ENCODE measurements around the gene AP4E1.
"Not testable (repeated sequence)": the region's sequence is repeated elsewhere in the genome, so short reads cannot be mapped to it uniquely, and the experiment has no call there.

The AP4E1 gene

DNA sequence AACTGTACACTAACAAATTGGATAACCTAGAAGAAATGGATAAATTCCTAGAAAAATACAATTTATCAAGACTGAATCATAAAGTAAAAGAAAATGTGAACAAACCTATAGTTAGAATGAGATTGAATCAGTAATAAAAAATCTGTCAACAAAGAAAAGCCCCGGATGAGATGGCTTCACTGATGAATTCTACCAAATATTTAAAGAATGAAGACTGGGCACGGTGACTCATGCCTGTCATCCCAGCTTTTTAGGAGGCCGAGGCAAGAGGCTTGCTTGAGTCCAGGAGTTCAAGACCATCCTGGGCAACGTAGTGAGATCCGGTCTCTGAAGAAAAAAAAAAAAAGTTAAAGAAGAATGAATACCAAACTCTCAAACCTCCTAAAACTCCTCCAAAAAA lies 17.7 kb upstream of the AP4E1 start:
- DNase-seq, result no peak

DNA sequence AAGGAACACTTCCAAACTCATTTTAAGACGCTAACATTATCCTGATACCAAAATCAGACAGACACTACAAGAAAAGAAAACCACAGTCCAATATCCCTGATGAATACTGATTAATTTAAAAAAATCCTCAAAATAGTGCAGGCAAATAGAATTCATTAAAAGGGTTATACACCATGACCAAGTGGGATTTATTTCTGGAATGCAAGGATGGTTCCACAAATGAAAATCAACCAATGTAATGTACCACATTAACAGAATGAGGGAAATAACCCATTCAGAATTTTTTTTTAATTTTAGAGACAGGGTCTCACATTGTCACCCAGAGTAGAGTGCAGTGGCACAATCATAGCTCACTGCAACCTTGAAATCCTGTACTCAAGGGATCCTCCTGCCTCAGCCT lies 17.3 kb upstream of the AP4E1 start:
- DNase-seq, result no peak

DNA sequence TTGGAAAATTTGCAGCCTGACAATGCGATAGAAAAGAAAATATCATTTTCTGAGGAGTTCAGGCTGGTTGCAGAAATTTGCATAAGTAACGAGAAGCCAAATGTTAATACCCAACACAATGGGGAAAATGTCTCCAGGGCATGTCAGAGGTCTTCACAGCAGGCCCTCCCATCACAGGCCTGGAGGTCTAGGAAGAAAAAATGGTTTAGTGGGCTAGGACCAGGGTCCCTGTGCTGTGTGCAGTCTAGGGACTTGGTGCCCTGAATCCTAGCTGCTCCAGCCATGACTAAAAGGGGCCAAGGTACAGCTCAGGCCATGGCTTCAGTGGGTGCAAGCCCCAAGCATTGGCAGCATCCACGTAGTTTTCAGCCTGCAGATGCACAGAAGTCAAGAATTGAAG lies 14.5 kb upstream of the AP4E1 start:
- no peak for DNase-seq

DNA sequence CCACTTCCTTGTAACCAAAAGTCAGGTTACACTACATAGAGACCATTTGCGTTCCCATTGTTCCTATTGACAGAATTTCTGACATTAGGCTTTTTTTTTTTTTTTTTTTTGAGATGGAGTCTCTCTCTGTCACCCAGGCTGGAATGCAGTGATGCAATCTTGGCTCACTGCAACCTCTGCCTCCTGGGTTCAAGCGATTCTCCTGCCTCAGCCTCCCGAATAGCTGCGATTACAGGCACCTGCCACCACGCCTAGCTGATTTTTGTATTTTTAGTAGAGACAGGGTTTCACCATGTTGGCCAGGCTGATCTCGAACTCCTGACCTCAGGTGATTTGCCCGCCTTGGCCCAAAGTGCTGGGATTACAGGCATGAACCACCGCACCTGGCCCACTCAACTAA lies 7.1 kb upstream of the AP4E1 start:
- not testable (repeated sequence) for DNase-seq

DNA sequence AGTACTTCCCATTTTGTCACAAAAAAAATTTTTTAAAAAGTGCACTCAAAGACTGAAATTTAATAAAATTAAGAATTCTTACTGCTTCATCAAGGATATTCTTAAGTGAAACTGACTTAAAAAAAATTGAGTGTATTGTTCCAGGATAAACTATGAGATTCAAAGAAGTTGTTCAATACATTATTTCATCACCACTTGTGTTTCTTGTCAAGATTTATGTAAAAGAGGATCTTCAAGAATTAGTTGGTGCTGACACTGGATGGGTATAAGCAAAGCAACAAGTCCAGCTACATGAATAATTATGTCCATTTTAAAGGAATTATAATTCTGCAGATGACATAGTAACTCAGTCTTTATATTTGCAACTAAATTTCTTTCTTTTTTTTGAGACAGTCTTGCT lies 4.3 kb upstream of the AP4E1 start:
- DNase-seq, result no peak

DNA sequence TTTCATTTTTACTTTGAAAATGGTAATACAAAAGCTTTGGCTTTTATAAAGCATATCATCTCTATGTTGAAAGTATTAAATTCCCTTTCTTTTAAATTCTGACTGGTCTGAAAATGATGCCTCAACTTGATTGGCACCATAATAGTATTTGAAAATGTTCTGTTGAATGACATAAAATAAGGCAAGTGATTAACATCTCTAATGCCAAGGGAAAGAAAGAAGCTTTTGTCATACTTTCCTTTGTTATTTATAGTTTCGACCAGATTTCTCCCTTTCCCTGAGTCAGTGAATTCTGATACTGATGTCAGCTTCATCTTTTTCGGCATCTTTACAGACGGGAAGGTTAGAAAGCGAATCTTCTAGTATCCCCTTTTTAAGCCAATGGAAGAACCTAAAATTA lies 3.4 kb upstream of the AP4E1 start:
- DNase-seq, result no peak

DNA sequence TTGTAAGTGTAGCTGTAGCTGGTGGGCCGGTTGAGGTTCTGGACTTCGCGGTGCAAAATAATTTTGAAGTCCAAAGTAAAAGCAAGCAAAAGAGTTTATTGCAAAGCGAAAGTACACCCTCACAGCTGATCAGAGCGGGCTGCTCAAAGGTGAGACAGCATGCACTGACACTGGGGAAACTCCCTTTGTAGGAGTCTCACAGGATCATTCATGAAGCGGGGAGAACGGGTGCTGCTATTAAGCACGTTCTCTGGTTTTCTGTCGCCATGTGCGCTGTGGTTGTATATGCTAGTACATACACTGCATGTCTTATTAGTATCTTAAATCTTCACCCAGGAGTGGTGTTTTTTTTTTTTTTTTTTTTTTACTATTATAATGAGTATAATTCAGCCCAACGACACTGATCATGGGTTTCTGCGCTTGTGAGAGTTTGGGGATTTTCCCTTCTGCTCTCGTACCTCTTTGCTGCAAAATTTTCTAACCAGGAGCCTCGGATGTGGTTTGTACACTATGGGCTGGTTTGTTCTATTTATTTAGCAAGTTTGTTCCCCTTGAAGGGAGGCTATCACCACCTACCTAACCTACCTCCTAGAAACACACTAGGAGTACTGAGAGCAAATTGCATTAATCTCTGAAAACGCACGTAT lies 1.4 kb upstream of the AP4E1 start:
- no peak for DNase-seq

DNA sequence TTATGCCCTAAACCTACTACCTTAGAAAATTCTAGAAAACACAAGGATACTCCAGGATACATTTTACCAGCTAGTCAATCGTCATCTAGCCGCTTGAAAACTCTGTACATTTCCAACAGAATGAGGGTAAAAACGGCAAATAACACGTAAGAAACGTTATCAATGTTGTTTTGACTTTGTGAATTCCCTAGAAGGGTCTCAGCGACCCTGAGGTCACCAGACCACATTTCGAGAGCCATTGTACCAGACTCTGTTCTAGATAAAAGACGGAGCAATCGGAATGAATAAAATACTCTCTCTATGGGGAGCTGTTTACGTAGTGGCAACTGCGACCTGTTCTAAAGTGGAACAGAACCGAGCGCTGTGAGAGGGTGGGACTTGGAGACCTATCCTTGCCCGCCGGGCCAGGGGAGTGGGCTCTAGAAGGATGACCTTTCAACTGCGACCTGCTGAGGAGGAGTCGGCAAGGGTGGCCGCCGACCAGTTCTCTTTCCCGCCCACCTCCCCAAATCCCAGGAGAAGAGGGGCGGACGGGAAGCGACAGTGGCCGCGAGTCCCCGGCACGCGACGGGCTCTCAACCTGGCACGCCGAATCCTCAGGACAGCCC lies 778 bp upstream of the AP4E1 start:
- peak; percentile 22 for DNase-seq

DNA sequence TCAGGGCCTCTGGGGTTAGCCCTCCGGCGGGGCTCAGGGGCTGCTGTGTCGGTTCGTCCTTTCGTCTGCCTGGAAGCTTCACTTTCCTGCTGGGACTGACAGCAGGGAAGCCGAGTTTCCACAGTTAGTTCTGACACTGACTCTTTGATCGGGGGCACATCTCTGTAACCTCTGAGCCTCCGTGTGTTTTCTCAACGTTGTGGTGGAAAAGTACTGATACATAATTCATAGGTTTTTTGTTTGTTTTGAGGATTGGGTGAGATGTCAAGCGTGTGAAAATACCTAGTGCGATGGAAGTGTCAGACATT lies 481 bp downstream of the AP4E1 start:
- DNase-seq, result peak; percentile 38

DNA sequence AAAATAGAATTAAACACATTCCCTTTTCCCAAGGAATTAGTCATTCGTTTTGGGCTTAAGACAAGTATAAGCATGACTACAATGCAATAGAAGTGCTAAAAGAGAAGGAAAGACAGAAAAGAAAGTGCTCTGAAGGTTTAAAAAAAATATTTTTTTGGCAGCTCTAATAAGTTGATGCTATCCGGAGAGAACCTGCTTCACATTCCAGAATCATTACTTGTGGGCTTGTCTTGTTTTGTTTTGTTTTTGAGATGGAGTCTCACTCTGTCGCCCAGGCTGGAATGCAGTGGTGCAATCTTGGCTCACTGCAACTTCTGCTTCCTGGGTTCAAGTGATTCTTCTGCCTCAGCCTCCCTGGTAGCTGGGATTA lies 1.9 kb downstream of the AP4E1 start:
- DNase-seq, result not testable (repeated sequence)

DNA sequence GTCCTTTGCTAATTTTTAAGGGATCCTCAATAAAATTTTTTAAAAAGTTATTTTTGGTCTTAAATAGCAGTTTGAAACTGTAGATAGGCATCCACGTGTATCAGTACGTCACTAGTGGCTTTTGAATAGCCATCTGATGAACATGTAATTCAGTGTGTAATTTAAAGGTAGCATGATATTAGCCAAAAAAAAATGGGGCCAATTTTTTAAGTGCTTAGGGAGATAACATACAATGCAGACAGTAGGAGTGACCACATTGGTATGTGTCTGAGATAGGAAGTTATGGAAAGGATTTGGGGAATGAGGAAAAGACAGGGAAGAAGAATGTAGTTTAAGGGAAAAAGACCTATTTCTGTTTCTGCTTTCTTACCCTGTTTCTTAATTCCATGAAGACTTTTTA lies 2.5 kb downstream of the AP4E1 start:
- no peak for DNase-seq

DNA sequence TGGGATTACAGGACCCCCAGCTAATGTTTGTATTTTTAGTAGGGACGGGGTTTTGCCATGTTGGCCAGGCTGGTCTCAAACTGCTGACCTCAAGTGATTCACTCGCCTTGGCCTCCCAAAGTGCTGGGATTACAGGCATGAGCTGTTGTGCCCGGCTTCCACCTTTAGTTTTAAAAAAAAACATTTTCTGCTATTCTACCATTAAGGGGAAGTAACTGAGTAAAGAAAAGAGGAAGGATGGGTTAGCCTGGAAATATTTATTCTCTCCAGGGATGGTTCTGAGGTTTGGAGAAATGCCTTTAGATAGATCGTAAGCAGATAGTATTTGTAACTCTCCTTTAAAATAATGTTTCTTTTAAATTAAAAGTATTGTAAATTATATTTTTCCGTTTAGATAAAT lies 3.1 kb downstream of the AP4E1 start:
- DNase-seq, result no peak

DNA sequence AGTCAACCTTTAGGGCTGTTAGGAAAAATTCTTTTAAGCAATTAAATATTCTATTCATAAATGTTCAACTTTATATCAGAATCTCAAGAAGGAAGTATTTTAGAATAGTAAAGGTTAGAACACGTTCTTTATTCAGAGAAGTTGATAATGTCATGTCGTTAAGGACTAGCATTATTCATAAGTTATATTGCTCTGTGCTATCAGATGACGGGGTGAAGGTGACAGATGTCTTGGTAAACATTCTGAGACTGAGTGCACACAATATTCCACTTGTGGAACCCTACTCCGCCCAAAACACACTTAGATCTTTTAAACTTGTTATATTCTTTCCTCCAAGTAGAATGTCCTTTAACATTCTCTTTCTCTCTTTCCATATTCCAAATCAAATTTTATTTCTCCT lies 7.9 kb downstream of the AP4E1 start:
- DNase-seq, result no peak

DNA sequence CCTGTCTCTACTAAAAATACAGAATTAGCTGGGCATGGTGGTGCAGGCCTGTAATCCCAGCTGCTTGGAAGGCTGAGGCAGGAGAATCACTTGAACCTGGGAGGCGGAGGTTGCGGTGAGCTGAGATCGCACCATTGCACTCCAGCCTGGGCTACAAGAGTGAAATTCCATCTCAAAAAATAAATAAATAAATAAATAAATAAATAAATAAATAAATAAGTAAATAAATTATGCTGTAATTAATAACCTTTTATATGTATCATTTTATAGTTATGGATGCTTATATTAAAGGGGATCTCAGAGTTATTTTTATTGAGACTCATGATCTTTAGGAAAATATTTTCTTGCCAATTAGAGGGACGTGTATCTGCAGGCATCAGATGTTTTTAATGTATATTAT lies 10.9 kb downstream of the AP4E1 start:
- not testable (repeated sequence) for DNase-seq

DNA sequence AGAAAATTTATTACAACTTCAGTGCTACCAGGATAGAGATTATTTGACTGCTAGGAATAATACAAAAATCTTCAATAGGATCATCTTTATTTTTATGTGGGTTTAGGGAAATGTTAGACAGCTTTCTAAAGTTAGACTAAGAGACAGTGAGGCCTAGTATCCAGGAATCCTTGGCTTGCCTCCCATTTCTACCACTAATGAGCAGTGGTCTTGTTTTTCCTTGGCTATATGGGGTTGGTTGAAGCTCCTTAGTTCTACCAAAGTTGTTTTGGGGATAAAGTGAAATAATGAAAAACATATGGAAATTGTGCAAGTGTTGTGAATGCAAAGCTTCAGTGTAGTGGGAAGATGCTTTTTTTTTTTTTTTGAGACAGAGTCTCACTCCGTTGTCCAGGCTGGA lies 16.8 kb downstream of the AP4E1 start:
- no peak for DNase-seq

DNA sequence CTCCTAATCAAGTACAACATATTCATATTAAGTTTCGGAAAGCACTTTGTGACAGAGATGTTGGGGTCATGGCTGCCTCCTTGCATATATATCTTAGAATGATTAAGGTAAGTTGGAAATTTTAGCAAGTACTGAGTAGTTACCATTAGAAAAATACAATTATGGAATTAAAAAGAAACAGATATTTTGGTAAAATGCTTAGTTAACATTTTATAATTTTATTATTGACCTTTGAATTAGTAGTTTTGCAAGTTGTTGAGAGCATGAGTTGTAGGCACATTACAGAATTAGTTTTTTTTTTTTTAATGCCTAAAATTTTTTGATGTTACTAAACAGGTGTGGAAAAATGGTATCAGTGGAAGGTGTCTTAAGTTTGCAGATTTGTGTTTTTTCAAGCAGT lies 20.6 kb downstream of the AP4E1 start:
- DNase-seq, result no peak

DNA sequence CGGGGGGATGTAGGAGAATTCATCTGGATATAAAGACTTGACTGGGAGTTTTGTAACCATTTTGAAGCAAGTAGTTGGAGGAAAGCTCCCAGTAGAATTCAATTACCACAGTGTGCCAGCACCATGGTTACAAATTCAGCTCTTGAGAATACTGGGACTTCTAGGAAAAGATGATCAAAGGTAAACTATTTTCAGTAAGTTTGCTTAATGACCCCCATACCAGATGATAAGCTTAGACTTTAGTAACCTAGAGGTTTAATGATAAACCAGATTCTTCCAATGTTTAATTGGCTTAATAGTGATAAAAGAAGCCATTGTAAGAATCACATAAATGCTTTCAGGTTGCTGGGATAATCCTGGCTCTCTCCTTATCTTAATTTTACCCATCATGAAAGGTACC lies 22.3 kb downstream of the AP4E1 start:
- no peak for DNase-seq

DNA sequence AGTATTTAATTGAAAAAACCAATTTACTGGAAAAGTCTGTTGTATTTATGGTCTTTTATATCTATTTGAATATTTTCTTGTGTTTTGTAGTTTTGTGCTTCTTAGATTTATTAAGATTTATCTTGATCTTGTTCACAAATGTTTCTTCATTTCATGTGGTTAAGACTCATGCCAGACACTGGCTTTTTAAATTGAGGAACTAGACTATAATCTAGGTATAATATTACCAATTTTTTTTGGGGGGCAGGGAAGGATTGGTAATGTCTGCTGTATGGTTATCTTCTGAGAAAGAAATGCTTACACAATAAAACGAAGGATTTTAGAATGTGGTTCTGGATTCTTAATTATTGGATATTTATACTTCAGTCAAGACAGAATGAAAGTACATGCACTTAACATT lies 24.9 kb downstream of the AP4E1 start:
- DNase-seq, result no peak

DNA sequence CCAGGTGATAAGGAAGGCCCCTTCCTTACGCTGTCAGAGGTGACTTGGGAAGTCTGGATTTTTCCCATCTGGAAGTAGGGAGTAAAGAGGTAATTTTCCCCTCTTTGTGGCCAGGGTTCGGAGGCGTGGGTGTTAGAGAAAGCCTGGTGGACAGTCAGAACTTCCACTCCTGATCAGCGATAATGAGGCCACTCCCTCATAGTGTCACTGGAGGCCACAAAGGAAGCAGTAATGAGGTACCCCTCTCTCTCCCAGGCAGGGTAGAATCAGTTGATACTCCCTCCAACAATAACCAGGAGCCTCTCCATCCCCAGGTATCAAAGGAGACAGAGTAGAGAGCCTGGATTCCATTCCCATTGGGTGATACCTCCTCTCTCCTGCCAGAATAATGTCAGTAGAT lies 30.0 kb downstream of the AP4E1 start:
- DNase-seq, result no peak

DNA sequence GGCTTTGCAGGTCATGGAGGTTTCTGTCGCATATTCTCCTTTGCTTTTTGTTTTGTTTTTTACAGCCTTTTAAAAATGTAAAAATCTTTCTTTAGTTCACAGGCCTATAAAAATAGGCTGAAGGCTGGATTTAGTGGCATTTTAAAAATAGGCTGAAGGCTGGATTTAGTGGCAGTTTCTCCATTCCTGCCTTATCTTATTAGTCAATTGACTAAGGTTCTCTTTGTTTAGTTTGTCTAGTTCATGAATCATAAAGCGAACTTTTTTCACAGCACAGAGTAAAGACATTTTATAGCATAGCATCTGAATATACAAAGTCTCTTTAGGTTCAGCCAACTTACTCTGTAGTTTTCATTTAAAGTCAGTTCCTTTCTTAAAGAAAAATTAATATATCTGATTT lies 31.4 kb downstream of the AP4E1 start:
- DNase-seq, result no peak

DNA sequence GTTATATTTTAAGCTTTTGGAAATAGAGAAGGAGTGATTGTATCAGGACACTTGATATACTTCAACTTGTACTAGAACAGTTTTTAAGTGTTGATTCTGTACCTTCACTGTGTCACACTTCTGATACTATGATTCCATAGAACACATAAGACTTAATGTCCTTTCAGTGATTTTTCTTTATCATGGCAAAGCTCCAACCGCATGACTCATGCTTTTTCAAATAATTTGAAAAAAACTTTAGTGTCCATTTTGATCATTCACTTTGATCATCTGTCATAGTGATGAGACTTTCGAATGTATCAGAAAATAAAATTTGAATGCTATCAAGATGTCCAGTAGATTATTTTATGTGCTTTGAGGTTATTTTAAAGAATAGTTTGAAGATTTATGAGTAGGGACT lies 32.0 kb downstream of the AP4E1 start:
- DNase-seq, result no peak

DNA sequence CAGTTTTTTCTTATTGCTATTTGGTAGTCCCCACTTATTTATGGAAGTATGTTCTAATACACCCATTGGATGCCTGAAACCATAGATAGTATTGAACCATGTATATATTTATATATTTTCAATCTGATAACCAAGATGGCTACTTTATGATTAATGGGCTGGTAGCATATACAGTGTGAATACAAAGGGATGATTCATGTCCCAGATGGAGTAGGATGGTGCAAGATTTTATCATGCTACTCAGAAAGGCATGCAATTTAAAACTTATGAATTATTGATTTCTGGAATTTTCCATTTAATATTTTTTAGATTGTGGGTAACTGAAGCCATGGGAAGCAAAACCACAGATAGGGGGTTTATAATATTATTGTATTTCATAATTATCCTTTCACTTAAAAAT lies 35.2 kb downstream of the AP4E1 start:
- no peak for DNase-seq

DNA sequence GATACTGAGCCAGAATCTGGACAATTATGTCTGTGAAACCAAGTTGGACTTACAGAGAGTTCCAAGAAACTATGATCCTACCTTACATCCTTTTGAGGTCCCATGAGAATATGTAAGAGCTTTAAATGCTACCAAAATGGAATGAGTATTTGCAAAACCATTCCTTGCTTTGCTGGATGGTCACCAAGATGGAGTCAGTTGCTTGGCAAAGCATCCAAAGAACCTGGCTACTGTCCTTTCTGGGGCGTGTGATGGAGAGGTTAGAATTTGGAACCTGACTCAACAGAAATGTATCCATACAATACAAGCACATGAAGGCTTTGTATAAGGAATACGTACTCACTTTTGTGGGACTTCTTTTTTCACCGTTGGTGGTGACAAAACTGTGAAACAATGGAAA lies 36.2 kb downstream of the AP4E1 start:
- DNase-seq, result no peak

DNA sequence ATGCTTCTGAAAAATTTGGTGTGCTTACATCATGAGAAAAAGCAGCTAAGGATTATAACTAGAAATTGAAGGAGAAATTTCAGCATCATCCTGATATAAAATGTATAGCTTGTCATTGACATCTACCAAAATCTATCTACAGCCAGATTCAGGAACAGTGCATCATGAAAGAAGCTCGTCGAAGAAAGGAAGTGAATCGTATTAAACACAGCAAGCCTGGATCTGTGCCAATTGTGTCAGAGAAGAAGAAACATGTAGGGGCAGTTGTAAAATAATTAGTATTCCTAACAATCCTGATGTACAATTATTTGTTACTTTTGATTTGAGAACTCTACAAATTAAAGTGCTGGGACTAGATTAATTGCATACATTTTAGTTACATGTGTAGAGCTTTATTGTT lies 37.2 kb downstream of the AP4E1 start:
- DNase-seq, result no peak

DNA sequence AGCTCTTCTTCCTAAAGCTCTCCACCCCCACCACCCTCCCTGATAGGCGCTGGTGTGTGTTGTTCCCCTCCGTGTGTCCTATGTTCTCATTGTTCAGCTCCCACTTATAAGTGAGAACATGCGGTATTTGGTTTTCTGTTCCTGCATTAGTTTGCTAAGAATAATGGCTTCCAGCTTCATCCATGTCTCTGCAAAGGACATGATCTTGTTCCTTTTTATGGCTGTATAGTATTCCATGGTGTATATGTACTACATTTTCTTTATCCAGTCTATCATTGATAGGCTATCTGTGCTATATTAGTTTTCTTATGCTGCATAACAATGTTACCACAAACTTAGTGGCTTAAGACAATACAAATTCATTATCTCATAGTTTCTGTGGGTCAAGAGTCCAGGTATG lies 42.3 kb downstream of the AP4E1 start:
- not testable (repeated sequence) for DNase-seq

DNA sequence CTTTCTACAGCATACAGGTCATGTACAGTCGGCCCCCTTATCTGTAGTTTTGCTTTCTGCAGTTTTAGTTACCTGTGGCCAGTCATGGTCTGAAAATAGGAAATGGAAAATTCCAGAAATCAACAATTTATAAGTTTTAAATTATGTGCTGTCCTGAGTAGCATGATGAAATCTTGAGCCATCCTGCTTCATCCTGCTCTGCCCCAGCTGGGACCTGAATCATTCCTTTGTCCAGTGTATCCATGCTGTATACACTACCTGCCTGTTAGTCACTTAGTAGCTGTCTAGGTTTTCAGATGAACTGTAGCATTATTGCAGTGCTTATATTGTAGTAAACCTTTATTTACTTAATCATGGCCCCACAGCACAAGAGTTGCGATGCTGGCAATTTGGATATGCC lies 44.8 kb downstream of the AP4E1 start:
- DNase-seq, result no peak

Data from NCI-H1694 treated with DMSO at 0.1 percent for 48 hours (cell line).